ENCODE measurements around the gene GPC6.
A peak's percentile ranks its signal among the peaks of the same experiment; 100 is the strongest.

GPC6 gene

GRCh38 chr13:93797463-93797862, 570.9 kb downstream of the GPC6 start:
- no peak for DNase-seq

- DNase-seq = no peak
Observed at GRCh38 chr13:93800342-93800741, 573.7 kb downstream of the GPC6 start.

- DNase-seq = no peak
Observed at GRCh38 chr13:93805736-93806135, 579.1 kb downstream of the GPC6 start.

GRCh38 chr13:93806861-93807260, 580.3 kb downstream of the GPC6 start:
- DNase-seq = no peak

GRCh38 chr13:93810264-93810663, 583.7 kb downstream of the GPC6 start:
- DNase-seq = no peak

- DNase-seq = no peak
Observed at GRCh38 chr13:93811071-93811737, 584.6 kb downstream of the GPC6 start.

GRCh38 chr13:93811738-93812112, 585.1 kb downstream of the GPC6 start:
- DNase-seq = no peak

GRCh38 chr13:93814658-93815057, 588.1 kb downstream of the GPC6 start:
- no peak for DNase-seq

GRCh38 chr13:93818345-93818744, 591.7 kb downstream of the GPC6 start:
- no peak for DNase-seq

GRCh38 chr13:93819331-93819890, 592.8 kb downstream of the GPC6 start:
- DNase-seq = no peak

- no peak for DNase-seq
Observed at GRCh38 chr13:93824286-93824685, 597.7 kb downstream of the GPC6 start.

GRCh38 chr13:93834051-93834450, 607.4 kb downstream of the GPC6 start:
- no peak for DNase-seq

- DNase-seq = no peak
Observed at GRCh38 chr13:93843082-93843481, 616.5 kb downstream of the GPC6 start.

GRCh38 chr13:93847162-93847561, 620.6 kb downstream of the GPC6 start:
- DNase-seq = no peak

- no peak for DNase-seq
Observed at GRCh38 chr13:93848247-93848646, 621.6 kb downstream of the GPC6 start.

GRCh38 chr13:93851236-93851635, 624.6 kb downstream of the GPC6 start:
- DNase-seq = no peak

GRCh38 chr13:93853912-93854311, 627.3 kb downstream of the GPC6 start:
- DNase-seq = peak; percentile 87

GRCh38 chr13:93857126-93857525, 630.5 kb downstream of the GPC6 start:
- DNase-seq = no peak

- DNase-seq = no peak
Observed at GRCh38 chr13:93859716-93860115, 633.1 kb downstream of the GPC6 start.

- DNase-seq = no peak
Observed at GRCh38 chr13:93861818-93862217, 635.2 kb downstream of the GPC6 start.

- no peak for DNase-seq
Observed at GRCh38 chr13:93862259-93862658, 635.7 kb downstream of the GPC6 start.

- no peak for DNase-seq
Observed at GRCh38 chr13:93865235-93865634, 638.6 kb downstream of the GPC6 start.

GRCh38 chr13:93867481-93867880, 640.9 kb downstream of the GPC6 start:
- DNase-seq = no peak

- no peak for DNase-seq
Observed at GRCh38 chr13:93872376-93872775, 645.8 kb downstream of the GPC6 start.

GRCh38 chr13:93872786-93873347, 646.3 kb downstream of the GPC6 start:
- no peak for DNase-seq

All from NCI-H526 treated with DMSO at 0.1 percent for 48 hours (cell line).